ELF-1 (cell line): ENCODE measurements around the gene C6orf118.
A peak's percentile ranks its signal among the peaks of the same experiment; 100 is the strongest.

Experiments used
- DNase-seq: peaks from one replicate; pipeline ENCODE4 v3.0.0-alpha.2; 2016; ENCODE audit warnings: low read depth, low spot score

The C6orf118 gene

DNA sequence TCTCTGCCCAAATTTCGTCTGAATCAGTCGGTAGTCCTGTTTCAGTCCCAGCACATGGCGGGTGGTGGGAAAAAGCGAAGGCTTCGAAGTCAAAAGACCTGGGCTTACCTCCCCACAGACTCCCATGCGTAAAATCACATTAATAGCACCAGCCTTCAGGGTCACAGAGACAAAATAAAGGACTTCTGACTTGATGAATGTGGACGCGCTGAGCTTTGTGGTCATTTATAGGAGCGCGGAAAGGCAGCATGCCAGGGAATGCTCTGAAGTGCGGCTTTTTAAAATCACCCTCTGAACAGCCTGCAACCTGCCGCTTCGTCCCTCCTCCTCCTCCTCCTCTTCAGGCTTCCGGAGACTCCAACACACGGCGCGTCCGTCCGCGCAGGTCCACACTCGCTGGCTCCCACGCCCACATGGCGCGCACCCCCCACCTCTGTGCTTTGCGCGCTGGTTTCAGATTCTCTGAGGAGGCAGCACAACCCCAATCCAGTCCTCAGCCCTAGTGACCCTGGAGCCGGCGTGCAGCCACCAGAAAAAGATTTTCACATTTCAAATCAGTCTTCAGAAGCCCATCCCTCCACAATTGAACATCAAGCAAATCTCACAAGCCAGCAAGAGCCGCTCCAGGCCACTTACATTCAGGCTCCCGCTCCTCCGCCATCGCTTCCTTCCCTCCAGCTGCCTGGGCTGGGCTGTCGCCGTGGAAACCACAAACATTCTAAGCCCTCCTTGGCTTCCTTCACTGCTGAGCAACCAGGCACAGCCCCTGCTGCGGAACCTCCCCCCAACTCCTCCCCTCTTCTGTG lies at the start of gene C6orf118:
Gene C6orf118 (minus strand): TSS at position 680 of the 806 bp plus-strand sequence. CDS start 19 bp downstream, at position 661.
- peak; percentile 90 for DNase-seq

GRCh38 chr6:165345700-165346099 lies 36.3 kb upstream of the C6orf118 start:
- no peak for DNase-seq

DNA sequence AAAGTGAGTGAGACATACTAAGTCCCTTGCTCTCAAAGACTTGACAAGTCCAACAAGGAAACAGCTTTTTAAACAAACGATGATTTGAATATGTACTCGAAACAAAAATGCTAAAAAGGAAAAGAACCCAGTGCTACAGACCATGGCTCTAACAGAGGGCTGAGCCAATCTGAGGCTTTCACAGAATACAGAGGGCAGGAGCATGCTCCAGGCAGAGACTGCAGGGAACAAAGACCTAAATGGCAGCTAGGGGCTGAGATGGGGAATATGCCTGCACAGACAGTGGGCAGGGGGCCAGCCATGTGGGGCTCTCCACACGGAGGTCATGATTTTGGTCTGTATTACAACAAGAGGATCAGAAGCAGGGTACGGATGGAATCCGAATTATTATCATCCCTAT lies 31.1 kb upstream of the C6orf118 start:
- no peak for DNase-seq

GRCh38 chr6:165325609-165326008 lies 16.2 kb upstream of the C6orf118 start:
- no peak for DNase-seq

DNA sequence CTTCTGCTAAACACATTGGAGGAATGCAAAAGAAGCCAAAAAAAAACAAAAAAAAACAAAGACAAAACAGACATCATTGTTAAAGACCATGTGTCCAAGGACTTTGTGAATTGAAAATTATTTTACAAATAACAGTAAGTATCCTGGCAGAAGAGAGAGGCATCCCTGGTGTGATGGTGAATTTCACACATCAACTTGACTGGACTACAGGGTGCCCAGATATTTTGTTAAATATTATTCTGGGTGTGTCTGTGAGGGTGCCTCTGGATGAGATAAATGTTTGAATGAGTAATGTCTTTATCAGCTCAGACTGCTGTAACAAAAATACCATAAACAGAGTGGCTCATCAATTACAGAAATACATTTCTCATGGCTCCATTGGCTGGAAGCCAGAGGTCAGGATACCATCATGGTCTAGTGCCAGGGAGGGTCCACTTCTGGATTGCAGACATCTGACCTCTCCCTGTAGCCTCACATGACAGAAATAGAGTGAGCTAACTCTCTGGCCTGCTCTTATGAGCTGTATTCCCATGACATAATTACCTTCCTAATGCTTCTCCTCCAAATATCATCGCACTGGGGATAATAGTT lies 12.2 kb upstream of the C6orf118 start:
- DNase-seq: no peak

GRCh38 chr6:165321150-165321549 lies 11.7 kb upstream of the C6orf118 start:
- DNase-seq: no peak

DNA sequence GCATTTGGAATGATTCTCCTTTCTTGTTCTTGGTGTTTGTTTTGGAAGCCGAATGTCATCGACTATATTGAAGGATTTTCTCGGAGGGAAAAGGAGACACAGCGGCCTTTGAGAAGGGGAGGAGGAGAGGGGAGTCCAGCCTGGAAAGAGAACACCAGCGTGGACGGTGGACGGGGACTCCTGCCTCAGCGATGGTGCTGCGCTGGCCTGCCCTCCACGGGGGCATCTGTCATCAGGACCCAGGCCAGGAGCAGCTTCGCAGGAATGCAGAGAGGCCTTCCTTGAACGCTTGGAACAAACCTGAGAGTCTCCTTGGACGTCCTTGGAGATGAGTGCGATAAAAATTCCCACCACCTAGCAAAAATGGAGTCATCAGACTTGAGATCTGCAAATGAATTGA lies 8.3 kb upstream of the C6orf118 start:
- no peak for DNase-seq

DNA sequence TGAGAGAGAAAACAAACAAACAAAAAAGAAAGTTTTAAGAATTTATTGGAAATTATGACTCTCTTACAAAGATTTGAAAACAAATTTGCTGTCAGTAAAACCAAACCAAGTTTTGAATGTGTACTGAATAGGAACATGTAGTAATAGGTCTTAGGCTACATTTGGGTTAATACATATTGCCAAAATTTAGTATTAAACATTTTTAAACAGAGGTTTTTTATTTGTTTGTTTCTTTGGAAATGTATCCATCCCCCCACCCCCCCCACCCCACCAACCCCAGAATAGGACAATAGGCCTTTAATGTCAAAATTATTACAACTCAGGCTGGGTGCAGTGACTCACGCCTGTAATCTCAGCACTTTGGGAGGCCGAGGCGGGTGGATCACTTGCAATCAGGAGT lies 2.5 kb downstream of the C6orf118 start:
- DNase-seq: no peak

DNA sequence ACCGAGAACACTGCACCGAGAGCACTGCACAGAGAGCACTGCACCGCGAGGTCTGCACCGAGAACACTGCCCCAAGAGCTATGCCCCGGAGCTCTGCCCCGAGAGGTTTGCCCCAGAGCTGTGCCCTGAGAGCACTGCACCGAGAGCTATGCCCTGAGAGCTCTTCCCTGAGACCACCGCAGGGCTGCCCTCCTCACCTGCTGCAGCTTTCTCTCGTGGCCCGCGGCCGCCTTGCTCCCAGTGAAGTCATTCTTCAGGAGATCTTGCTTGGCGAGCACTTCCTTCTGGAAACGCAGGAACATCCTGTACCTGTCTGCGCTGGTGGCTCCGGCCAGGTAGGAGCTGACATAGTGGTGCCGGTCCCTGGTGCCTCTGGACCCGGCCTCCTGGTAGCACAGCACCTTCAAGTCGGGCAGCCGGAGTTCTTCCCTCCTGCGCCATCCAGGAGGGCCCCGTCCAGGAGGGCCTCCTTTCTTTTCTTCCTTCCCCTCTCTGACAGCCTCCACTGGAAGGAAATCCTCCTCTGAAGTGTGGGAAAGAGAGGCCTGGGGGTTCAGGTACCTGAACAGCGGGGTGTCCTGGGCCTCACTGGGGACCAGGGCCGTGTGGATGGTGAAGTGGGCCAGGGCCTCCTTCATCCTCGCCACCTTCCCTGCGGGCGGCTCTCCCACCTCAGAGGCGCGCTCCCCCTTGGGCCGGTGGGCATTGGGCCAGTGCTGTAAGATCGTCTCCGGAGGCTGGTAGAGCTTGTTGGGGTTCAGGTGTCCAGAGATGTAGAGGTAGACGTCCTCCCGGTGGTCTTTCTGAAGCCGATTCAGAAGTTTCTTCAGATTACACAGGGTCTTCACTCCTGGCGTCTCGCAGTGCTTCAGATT lies 7.8 kb downstream of the C6orf118 start:
- DNase-seq: no peak

DNA sequence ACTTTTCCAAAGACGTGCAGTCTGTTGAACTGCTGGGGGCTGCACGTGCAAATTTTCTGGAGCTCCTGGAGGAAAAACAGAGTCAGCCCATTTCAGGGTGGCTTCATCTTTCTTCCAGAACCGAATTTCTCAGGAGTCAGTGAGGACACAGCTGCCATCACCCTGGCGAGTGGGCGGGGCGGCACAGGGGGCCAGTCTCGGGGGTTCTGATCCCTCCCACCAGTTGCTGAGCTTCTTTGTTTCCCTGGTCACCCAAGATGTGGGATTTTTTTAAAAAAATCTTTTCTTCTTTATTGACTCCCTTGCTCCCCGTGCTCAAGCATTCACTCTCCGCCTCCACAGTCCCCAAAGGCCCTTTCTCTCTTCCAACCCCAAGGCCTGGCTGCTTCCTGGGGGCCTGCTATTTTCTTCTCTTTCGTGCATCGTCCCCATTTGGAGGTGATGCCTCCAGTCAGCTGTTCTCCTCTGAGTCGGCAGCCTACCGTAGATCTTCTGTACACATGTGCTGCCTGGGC lies 8.9 kb downstream of the C6orf118 start:
- DNase-seq: no peak

DNA sequence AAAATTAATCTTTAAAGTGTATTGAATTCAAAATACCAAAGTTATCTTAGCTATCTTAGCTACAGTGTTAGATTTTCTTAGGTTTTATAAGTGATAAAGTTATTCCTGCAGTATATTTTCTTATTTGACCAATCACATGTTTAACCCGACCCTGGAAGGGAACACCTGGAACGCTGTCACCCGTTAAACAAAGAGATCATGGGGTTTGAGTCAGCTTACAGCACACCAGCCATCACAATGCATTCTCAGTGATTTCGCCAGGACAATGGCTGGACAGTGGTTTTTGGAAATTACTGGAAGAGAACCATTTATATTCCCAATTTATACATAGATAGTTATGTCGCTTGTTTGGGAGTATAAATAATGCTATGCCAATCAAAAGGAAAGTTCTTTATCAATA lies 10.5 kb downstream of the C6orf118 start:
- no peak for DNase-seq

DNA sequence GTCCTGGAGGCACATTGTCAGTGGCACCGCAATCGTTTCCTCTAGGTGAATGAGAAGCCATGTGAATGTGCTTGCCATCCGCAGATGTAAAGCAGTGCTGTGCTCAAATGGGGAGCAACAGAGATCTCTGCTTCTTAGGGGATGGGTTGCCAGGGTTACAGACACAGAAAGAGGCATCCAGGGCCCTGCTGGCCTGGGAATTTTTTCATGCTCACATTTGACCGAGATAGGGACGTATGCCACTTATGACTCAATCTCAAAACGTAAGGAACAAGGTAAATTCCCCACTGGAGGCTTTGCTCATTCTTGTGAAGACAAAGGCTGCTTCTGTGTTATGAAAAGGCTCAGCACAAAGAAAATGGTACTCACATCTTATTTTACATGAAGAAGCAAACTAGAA lies 11.0 kb downstream of the C6orf118 start:
- no peak for DNase-seq

GRCh38 chr6:165292657-165293056 lies 16.7 kb downstream of the C6orf118 start:
- no peak for DNase-seq

DNA sequence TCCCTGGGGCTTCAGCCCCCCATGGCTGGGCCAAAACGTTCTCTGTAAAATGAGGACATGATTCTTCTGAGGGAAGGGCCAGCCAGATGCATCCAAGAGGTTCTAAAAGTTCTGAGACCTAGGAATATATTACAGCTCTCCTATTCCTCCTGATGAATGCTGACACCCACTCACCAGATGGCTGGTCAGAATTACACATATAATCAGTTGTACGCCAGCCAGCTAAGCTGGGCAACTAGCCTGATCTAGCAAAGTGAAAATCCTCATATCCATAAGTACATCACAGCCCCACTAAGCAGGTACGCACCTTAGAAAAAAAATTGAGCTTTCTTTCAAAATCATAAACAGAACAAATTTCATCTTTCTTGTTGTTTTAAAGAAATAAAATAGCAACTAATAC lies 34.8 kb downstream of the C6orf118 start:
- no peak for DNase-seq

DNA sequence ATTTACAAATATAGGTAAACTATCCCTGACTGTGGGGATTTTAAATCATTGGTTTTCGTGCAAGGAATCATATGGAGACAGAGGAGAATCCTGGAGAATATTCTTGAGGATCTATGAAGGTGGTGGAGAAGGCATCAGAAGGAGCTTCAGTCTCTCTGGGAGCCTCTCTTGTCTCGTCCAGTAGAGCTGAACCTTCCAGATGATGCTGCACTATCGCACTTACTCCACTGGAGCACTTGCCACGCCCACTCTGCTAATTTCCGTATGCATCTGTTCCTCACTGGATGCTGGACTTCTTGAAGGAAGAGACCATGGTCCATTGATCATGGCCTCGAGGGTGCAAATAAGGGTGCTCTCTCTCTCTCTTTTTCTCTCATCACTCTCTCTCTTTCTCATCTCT lies 36.8 kb downstream of the C6orf118 start:
- DNase-seq: no peak

DNA sequence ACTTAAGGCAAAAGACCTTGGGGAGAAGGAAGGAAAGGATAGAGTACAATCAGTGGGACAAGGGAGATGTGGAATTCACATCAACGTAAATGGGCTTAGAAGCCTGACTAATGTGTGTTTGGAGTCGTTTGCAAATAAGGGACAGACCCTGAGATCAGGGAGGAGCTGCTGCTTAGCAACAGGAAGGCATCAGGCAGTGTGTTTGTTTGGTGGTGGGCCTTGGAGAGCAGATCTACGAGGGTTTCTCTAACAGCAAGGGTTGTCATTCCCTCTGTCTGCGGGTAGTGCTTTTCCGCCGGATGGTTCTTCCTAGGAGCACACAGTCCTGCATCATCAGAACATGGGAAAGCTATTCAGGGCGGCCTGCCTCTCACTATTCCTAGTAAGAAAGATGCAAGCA lies 40.4 kb downstream of the C6orf118 start:
- no peak for DNase-seq

DNA sequence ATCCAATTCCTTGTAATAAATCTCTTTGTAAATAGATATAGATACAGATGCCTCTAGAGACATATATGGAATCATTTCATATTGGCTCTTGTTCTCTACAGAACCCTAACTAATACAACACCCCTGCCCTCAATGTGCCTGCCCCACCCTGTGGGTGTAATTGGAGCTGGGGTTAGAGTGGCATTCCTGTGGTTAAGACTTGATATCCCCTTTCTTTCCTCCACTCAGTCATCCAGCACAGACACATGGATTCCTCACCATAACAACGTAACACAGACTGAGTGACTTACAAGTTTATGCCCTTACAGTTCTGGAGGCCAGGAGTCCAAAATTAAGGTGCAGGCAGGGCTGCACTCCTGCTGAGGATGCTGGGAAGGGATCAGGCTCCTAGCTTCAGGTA lies 42.8 kb downstream of the C6orf118 start:
- no peak for DNase-seq

DNA sequence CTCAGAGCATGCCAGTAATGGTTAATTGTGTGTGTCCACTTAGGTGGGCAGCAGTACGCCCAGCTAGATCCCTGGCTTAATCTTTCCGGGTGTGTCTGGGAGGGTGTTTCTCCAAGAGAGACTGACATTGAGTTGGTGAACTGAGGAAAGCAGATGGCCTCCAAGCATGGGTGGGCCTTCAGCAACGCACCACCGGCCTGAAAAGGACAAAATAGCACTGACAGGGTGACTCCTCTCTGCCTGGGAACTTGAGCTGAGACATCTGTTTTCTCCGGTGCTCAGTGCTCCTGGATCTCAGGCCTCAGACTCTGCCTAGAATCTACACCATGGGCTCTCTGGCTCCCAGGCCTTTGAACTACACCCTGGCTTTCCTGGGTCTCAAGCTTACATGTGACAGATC lies 43.2 kb downstream of the C6orf118 start:
- DNase-seq: no peak

- no peak for DNase-seq
Measured at GRCh38 chr6:165260462-165260861, 48.9 kb downstream of the C6orf118 start.

DNA sequence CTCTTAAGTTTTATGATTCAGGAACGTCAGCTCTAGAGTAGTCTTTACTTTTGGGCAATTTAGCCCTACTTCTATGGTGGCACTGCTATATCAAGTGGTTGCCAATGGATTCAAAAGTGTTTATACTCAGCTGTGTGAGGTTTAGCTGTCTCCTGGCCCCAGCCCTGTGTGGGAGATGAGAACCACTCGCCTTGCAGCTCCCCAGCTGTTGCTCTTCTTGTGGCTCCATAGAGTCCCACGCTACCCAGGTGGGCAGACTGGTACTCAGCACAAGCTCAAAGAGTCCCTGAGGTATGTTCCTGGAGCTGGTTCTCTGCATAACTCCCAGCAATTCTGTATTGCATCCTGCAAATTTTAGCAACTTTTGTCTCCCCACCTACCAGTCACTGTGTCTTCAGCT lies 59.6 kb downstream of the C6orf118 start:
- no peak for DNase-seq

DNA sequence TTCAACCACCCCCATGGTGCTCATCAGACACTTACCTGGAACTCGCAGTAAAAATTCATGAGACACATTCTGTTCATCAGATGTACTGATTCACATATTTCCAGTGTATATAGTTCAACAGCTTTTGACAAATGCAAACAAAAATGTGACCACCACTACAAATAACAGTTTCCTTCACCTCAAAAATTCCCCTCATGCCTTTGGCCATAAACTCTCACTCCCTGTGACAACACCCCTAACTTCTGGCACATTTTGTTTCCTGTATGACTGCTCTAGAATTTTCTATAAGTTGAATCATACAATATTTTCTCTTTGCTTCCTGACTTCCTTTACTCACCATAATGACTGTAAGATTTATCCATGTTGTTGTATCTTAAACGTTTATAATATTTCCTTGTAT lies 63.7 kb downstream of the C6orf118 start:
- no peak for DNase-seq

- no peak for DNase-seq
Measured at GRCh38 chr6:165245287-165245686, 64.1 kb downstream of the C6orf118 start.
